SK-N-DZ (cell line): Measurements from ENCODE around the gene IL1RL1.
"Not testable (repeated sequence)": the region's sequence is repeated elsewhere in the genome, so short reads cannot be mapped to it uniquely, and the experiment has no call there.

Source experiments
- DNase-seq: peaks from one replicate; pipeline ENCODE4 v3.0.0-alpha.2; 2015; ENCODE audit warnings: low spot score

IL1RL1 gene

DNA sequence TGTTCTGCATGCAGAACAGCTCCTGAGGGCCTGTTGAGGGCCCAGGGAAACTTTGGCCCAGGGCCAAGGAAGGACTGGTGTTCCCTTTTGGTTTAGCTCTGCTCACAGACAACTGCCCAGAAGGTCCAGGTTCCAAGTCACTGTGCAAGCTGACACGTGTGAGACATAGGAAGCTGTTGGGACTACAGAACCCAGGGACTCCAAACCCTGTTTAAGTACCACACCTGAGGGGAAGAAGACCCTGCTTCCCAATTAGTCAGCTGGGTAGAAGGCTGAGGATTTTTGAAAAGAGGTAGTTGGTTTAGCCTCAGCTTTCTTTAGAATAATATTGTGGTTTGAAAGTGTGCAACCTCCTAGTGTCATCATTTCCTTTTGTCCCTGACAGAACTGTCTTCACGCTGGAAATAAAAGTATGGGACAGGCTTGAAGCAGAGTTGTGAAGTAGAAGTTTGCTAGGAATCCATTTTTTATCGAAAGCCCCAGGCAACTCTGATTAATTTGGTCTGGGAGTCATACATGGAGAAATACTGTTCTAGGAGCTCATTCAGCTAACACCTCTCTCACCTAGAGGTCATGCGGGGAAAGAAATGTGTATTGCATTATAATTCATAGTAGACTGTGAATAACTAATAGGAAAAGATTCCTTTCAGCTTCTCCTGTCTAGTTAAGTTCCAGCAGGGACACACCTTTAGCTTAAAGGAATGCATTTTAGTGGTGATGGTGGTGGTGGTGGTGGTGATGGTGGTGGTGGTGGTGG, 19.9 kb upstream of the IL1RL1 start:
- no peak for DNase-seq

DNA sequence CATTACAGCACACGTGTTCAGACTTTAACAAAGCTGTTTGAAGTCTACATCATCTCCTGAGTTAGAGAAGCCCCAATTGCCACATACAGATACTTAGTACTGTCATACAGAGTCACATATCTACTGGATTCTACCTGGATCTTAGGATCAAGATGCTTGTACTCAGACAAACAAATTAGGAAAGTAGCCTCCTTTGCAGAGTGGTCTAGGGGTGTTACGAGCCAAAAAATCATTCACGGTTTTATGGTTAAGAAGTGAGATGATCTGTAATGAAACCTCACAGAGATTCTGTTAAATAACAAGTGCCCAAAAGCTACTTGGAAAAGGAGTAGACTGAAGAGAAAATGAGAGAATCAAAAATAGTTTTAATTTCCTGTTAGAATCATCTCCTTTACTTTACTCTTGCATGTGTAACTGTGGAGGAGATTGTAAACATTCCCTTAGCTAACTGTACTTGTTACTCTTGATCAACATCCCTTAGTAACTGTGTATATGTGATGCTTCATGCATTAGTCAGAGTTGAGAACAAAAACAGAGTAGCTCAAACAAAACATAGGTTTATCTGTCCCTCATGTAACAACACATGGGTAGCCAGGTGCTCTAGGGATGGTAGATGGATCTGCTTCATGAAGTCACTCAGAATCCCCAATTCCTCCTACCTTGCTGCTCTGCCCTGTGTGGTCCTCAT, 16.4 kb upstream of the IL1RL1 start:
- DNase-seq: no peak

DNA sequence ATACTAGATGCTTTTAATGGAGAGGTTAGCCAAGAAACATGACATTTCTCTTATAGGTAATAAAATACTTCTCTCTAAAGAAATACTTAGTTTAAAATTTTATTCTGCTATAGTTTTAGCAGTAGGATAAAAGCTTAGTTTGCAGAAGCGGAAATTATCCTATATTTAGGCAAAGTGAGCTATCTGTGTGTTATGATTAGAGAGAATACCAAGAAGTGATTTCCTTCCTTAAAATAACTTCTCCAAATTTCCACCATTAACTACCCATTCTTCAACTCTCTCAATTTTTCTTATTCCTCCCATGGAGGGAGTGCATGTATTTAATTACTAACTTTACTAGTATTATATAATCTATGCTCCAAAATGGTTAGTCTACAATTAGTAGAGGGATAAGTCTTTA, 15.8 kb upstream of the IL1RL1 start:
- no peak for DNase-seq

DNA sequence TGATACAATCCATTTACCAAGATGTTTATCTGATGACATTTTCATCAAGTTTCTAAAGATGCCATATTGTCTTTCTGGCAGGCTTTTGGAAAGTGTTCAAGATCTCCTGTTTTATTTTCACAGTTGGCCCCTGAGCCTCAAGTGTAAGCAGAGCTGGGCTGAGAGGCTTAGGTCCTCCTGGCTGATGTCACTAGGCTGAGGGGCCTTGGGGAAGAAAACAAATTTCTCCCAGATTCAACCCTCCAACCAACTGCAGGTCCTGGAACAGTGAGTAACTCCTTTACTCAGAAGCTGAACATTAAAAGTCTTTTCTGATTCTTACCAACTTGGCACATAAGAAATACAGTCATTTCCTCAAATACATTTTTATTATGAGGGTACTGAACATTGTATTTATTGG, 14.9 kb upstream of the IL1RL1 start:
- DNase-seq: no peak

DNA sequence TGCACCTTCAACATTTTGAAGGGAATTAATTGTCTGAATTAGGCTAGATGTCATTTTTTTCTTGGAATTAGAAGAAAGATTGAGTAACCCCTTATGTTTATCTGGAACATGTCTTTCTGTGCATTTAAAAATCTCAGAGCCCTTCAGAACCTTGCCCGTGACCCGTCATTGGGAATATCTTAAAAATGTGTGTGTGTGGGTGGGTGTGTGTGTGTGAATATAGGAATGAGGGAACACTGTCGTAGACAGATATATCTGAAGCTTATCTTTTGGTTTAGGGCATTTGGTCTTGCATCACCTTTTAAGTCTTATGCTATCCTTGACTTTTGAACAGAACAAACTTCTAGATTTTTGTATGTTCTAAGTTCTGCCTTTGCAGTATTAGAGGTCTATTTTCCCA, 13.5 kb upstream of the IL1RL1 start:
- DNase-seq: no peak

DNA sequence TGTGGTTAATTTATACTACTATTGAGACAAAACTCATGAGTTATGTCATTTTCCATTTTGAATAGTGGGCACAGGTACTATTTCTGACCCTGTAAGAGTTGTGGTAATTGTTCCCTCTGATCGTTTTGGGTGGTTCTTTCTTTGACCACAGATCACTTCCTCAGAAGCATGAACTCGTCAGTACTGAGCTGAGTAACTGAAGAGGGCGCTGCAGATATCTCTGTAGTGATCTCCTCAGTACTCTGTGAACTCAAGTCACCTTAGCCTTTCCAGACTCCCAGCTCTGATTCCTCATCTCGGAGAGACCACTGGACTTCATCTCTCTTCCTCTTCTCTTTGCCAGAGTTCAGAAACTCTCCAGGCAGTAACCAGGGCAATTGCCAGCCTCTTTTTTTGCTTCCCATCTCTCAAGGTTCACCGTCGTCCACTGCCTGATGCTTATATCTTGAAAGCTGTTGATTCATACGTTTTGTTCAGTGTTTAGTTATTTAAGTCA, 9.4 kb upstream of the IL1RL1 start:
- DNase-seq: no peak

DNA sequence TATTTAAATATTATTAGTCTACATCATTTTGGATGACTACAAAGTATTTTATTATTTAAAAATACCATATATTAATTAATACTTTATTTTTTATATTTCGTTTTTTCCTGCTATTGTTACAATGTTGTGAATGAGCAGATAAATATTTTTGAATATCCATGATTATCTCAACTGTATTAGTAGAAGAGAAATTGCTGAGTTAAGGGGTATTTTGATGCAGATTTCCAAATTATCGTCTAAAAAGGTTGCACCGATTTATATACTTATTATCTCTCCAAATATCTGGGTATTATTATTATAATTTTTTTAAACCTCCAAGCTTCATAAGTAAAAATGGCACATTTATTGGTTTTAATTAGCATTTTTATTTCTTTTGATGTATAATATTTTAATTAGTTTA, 8.9 kb upstream of the IL1RL1 start:
- DNase-seq: no peak

DNA sequence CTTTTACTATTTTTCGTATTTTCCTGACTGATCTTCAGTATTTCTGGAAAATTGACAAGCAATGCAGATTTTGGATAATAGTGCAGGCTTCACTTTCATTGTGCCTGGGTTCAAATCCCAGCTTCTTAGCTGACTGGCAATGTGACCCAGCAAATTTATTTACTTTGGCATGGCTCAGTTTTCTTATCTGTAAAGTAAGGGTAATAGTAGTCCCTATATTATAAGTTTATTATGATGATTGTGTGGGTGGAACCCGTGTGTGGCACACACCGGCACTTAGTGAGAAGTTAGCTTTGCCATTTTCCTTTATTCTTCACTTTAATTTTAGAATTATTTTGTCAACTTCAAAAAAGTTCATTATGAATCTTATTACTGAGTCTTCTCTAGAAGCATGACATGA, 7.8 kb upstream of the IL1RL1 start:
- no peak for DNase-seq

DNA sequence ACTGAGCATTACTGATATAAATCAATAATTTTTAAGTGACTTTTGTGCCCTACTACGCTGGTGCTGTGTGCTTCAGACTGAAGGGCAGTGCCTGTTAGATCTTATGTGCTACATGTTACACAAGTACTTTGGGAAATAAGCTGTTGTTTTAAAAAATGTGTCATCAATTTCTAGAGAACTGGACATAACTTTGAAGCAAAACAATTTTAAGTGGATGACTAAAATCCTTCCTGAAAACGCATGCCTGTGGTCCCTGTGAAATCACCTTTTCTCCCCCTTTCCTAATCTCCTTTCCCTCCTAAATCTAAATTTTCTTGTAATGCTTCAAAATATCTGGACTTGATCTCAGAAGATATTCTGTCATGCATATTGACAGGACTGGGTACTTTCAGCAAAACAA, 7.1 kb upstream of the IL1RL1 start:
- no peak for DNase-seq

DNA sequence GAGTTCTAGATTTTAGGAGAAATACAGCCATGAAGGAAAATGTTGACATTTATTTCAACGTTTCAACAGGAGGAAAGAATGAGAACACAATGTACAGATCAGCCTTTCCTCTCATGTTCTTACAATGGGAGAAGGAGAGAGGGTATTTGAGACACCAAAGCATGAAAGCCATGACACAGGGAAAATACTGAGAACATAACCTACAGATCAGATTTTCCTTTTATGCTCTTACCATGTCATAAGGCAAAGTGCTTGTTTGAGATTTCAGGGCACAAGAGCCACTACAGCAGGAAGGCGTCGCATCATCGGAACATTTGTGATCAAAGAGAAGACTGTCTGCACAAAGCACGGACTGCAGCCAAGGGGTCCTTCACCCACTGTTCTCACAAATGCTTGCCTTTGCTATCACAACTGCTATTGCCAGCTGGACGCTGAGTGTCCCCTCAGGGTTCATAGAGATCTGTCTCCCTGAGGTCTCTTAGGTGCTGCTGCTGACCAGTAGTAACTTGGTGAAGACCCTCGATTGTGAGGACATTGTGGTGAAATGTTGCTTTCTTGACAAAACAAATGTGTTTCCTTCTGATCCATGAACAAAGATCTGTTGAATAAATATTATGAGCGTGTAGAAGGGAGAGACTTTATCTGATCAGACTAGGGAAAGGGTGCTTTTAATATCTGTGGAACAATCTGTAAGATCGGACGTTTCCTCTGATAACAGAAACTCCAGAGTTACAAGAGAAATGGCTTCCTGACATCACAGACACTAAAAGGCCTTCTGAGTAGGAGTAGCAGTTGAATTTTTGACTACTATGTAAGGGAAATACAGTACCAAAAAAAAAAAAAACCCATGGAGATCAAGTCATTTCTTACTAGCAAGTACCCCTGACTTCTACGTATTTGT, 6.4 kb upstream of the IL1RL1 start:
- DNase-seq: no peak

DNA sequence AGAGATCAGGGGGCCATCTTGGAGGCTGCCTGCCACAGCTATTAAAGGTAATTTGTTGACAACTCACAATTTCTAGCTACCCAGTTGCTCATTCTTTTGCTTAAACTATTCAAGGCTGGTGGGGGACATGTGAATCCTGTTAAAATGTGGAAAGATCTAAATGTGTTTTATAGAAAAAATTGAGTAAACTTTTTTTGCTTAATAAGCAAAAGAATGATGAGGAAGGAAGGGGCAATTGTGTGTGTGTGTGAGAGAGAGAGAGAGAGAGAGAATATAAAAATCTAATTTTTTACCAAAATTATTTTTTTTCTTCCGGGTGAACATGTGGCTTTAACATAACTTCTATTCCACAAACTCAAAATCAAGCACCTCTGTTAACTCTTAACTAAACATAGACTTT, 5.2 kb upstream of the IL1RL1 start:
- DNase-seq: no peak

DNA sequence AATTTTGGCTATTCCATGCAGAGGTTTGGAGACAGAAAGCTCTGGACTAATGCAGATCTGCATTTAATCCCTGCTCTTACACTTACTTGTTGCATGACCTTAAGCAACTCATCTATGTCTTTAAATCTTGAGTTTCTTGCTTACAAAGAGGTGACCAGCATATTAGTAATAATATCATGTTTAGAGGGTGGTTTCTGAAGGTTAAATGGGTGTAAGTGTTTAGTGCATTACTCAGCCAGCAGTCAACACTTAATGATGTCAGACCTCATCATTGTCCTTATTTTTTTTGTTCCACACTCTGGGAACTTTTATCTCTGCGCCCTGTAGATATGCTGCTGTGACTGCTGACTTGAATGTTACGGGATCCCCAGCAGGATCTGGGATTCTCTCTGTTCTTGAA, 1.7 kb downstream of the IL1RL1 start:
- DNase-seq: no peak

DNA sequence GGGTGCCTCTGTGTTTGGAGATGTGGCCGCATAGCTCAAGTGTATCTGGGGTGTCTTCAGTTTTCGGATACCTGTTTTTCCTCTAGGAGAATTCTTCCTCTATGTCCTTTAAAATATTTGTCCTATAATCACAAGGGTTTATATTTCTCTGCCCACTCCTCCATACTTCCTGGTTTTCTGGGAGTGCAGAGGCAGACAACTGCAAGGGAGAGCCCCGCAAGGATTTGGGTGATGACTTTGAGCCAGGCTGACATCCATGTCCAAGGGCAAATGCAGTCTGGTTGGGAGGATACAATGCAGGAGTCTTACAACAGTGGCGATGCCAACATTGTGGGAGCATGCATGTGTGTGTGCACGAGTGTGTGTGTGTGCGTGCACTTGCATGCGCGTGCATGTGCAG, 2.1 kb downstream of the IL1RL1 start:
- DNase-seq: no peak

DNA sequence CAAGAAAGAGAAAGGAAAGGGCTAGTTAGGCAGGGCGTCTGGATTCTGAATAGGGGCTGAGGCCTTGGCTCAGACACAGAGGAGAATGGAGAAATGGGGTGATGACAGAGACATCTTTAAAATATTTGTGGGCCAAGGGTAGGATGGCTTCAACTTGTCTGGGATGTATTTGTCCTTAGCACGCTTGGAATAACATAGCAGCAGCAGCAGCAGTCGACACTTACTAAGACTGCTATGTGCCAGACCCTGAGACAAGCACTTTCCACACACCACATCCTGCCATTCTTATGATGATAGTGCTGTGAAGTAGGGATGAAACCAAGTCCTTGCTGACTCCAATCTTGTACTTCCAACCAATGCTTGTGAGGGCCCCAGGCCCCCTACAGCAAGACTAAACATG, 2.6 kb downstream of the IL1RL1 start:
- no peak for DNase-seq

DNA sequence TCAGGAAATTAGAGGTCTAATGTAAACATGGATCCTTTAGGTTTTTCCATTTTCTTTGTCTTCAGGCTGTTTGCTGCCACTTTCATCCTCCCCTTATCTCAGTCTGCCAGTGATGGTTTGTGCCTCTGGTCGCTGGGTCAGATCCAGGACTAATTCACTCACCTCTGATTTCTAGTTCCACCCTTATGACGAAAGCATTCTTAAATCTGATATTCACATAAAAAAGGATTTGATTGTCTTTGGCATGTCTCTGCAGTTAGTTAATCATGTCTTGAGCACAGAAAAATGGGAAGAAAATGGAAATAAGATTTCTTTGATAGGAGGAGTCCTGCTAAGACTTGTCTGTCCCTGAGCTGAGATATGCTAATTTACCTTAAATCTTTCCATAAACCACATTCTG, 4.6 kb downstream of the IL1RL1 start:
- DNase-seq: no peak

DNA sequence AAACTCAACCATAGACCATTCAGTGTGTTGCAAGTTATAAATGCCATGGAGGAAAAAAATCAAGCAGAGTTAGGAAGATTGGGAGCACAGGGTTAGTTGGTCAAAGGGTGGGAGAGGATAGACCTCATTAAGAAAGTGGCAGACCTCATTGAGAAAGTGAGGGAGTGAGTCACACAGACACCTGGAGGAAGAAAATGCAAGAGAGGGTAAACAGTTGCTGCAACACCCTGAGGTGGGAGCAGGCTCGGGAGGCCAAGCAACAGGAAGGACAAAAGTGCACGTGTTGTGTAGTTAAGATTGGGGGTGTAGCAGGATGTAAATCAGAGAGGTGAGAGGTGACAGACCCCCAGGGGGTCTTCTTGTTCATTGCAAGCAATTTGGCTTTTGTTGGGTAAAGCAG, 6.4 kb downstream of the IL1RL1 start:
- DNase-seq: no peak

DNA sequence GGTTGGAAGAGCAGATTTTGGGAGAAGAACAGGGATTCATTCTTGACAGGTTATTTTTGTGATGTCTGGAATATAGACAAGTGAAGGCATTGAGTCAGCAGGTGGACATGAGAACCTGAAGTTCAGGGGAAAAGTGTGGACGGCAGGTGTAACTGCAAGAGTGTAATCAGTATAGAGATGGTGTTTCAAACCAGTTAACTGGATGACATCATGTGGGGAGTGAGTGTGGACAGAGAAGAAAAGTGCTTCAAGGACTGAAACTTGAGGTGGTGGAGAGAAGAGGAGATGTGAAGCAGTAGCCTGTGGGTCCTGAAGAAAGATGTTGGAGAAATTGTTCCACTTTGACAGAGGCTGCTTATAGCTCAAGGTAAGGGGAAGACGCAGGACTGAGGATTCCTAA, 7.1 kb downstream of the IL1RL1 start:
- no peak for DNase-seq

DNA sequence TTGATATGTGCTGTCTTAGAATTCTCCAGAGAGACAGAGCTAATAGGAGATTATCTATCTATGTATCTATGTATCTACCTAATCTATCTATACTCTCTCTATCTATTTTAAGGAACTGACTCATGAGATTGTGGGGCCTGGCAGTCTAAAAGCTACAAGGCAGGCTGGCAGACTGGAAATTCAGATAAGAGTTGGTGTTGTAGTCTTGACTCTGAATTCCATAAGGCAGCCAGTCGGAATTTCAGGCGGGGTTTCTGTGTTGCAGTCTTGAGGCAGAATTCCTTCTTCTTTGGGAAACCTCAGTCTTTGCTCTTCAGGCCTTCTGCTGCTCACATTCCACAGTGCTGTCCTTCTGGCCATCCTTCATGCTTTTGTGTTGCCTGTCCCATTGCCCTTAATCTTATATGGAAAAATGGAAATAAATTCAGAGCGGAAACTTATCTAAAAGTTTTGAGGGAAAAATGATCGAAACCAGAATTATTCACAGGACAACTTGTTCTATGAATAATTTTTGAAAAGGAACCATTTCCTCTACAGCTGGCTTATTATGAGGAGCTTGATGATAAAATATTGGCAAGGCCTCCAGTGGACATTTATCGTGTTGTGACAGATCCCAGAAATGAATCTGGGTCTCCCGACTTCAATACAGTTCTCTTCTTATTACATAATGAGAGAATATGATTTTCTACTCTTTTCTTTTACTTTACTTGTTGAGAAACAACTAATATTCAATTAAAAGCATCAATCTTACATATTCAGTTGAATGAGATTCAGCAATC, 10.8 kb downstream of the IL1RL1 start:
- no peak for DNase-seq

DNA sequence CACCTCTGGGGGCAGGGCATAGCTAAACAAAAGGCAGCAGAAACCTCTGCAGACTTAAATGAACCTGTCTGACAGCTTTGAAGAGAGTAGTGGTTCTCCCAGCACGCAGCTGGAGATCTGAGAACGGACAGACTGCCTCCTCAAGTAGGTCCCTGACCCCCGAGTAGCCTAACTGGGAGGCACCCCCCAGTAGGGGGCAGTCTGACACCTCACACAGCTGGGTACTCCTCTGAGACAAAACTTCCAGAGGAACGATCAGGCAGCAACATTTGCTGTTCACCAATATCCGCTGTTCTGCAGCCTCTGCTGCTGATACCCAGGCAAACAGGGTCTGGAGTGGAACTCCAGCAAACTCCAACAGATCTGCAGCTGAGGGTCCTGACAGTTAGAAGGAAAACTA, 13.6 kb downstream of the IL1RL1 start:
- DNase-seq: not testable (repeated sequence)

DNA sequence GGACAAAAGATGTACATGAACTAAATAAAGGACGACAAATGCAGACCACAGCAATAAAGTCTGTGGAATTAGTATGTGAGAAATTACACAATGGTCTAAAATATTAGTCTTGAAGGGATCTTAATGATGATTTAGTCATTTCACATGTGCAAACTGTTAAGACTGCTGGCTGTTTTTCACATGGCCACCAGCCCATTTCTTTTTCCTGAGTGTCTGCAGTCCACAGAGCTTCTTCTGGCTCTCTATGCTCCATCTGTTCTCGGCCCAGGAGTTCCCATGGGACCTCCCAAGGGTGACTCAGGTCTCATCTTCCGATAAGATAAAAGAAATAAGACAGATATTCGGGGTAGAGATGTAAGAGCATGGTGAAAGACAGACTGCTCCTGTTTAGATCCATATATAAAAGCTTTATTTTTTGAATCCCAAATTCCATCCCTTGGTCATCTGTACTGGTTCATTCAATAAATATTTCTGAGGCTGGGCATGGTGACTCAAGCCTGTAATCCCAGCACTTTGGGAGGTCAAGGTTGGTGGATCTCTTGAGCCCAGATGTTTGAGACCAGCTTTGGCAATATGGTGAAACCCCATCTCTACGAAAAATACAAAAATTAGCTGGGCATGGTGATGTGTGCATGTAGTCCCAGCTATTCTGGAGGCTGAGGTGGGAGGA, 20.1 kb downstream of the IL1RL1 start:
- DNase-seq: no peak

DNA sequence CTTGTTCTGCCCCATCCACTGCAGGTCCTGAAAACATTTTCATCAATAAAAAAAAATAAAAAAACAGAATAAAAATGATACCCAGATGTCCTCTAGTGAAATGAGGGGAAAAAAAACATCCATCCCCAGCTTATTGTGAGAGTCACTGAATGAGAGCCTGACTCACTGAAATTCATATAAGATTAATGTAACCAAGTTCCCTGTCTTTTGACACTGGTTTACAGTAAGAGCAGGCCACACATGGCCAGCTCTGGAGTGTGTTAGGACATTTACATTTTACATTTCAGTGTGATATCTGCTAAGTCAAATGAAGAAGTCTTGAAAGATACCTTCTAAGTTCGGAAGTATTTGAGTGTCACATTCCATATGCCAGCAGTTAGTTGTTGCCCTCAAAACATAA, 23.1 kb downstream of the IL1RL1 start:
- no peak for DNase-seq
